BE2C (cell line): Measurements from ENCODE around the gene NR5A2.

ENCODE experiments used
- DNase-seq: peaks from one replicate; pipeline ENCODE4 v3.0.0-alpha.2; 2020
- H3K27me3 ChIP-seq: fragments of 250-450 bp; sonication (Bioruptor Pico); 2 replicates; pipeline ENCODE4 v1.5.1; 2020; ENCODE audit warnings: mild to moderate bottlenecking
- H3K36me3 ChIP-seq: fragments of 250-450 bp; sonication (Bioruptor Pico); 2 replicates; pipeline ENCODE4 v1.5.1; 2020; ENCODE audit warnings: mild to moderate bottlenecking
- H3K4me1 ChIP-seq: fragments of 250-450 bp; sonication (Bioruptor Pico); 2 replicates; pipeline ENCODE4 v1.5.1; 2020
- H3K4me3 ChIP-seq: 2 replicates; pipeline ENCODE4 v1.5.1; 2011; ENCODE audit warnings: low read depth, low read length
- H3K9me3 ChIP-seq: fragments of 250-450 bp; sonication (Bioruptor Pico); 2 replicates; pipeline ENCODE4 v1.5.1; 2020
- TF ChIP-seq, protein P1 (sequence below): IDR thresholded peaks from 2 replicates; pipeline ENCODE4 v1.5.1; 2012; ENCODE audit warnings: mild to moderate bottlenecking, low read depth, low read length

Gene NR5A2

DNA sequence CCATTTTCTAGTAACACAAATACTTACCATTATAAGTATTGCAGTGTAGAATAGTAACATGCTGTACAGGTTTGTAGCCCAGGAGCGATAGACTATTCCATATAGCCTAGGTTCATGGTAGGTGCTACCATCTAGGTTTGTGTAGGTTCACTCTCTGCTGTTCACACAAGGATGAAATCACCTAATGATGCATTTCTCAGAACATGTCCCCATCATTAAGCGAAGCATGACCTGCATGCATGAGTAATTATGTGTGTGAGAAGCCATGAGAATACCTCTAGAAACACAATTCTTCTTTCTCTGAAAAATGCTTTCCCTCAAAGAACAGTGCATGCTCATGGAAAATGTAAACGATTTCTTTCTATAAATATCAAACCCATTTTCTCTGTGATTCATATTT is 69.3 kb downstream of the NR5A2 start:
- no peak for DNase-seq
- H3K9me3 ChIP-seq, result no peaks in the 10 kb centered on the region
- peaks cover 6% of the 10 kb centered on the region; the same call in 1 of the 2 replicates for H3K27me3 ChIP-seq
- no peaks in the 10 kb centered on the region for H3K36me3 ChIP-seq
- H3K4me1 ChIP-seq, result no peaks in the 10 kb centered on the region
- TF ChIP-seq, protein P1, sequence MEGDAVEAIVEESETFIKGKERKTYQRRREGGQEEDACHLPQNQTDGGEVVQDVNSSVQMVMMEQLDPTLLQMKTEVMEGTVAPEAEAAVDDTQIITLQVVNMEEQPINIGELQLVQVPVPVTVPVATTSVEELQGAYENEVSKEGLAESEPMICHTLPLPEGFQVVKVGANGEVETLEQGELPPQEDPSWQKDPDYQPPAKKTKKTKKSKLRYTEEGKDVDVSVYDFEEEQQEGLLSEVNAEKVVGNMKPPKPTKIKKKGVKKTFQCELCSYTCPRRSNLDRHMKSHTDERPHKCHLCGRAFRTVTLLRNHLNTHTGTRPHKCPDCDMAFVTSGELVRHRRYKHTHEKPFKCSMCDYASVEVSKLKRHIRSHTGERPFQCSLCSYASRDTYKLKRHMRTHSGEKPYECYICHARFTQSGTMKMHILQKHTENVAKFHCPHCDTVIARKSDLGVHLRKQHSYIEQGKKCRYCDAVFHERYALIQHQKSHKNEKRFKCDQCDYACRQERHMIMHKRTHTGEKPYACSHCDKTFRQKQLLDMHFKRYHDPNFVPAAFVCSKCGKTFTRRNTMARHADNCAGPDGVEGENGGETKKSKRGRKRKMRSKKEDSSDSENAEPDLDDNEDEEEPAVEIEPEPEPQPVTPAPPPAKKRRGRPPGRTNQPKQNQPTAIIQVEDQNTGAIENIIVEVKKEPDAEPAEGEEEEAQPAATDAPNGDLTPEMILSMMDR, result no peak
- no peak overlapping the region for H3K4me3 ChIP-seq

- no peak overlapping the region for H3K4me3 ChIP-seq
- peaks cover 5% of the 10 kb centered on the region; the same call in 1 of the 2 replicates for H3K27me3 ChIP-seq
- DNase-seq, result no peak
- no peaks in the 10 kb centered on the region for H3K4me1 ChIP-seq
- no peaks in the 10 kb centered on the region for H3K9me3 ChIP-seq
- no peaks in the 10 kb centered on the region for H3K36me3 ChIP-seq
- TF ChIP-seq, protein P1, result no peak
Measured at GRCh38 chr1:200099040-200099439, 71.5 kb downstream of the NR5A2 start.

DNA sequence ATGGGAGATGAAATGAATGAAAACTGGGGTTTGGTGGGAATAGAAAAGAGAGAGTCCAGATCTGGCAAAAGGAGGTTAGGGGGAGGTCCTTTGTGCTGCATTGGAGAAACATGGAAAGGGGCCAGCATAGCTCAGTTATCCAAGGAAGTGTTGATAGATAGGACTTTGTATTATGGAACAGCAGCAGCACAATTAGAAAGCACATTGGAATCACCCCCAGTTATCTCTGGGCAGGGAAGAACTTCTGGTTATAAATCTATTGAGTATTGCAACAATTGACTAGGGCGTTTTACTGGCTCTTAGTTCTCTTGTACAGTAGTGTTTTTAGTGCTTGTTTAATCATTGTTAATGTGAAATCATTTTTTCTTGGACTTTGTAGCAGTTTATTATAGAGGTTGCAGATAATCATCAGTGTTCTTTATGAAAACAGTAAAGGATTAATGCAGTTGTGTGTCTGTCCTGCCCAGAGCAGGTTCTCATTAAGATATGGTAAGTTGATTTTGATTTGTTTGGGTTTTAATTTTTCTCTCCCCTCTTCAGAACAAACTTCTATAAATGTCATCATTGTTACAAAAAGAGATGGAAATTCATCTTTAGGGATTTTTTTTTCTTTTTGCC is 76.6 kb downstream of the NR5A2 start:
- TF ChIP-seq, protein P1, result no peak
- Histone ChIP-seq H3K9me3 (no peaks in the 10 kb centered on the region), H3K27me3 (peaks cover 30% of the 10 kb centered on the region), H3K36me3 (no peaks in the 10 kb centered on the region), H3K4me3 (no peak overlapping the region), H3K4me1 (no peaks in the 10 kb centered on the region)
- no peak for DNase-seq

- TF ChIP-seq, protein P1, result no peak
- Histone ChIP-seq H3K4me3 (no peak overlapping the region), H3K9me3 (no peaks in the 10 kb centered on the region), H3K36me3 (no peaks in the 10 kb centered on the region), H3K4me1 (no peaks in the 10 kb centered on the region), H3K27me3 (peaks cover 58% of the 10 kb centered on the region)
- DNase-seq, result no peak
Measured at GRCh38 chr1:200107004-200107470, 79.5 kb downstream of the NR5A2 start.

GRCh38 chr1:200108659-200109058 is 81.1 kb downstream of the NR5A2 start:
- H3K36me3 ChIP-seq, result no peaks in the 10 kb centered on the region
- H3K27me3 ChIP-seq, result peaks cover 73% of the 10 kb centered on the region
- H3K9me3 ChIP-seq, result no peaks in the 10 kb centered on the region
- no peak overlapping the region for H3K4me3 ChIP-seq
- TF ChIP-seq, protein P1, result no peak
- no peaks in the 10 kb centered on the region for H3K4me1 ChIP-seq
- no peak for DNase-seq

DNA sequence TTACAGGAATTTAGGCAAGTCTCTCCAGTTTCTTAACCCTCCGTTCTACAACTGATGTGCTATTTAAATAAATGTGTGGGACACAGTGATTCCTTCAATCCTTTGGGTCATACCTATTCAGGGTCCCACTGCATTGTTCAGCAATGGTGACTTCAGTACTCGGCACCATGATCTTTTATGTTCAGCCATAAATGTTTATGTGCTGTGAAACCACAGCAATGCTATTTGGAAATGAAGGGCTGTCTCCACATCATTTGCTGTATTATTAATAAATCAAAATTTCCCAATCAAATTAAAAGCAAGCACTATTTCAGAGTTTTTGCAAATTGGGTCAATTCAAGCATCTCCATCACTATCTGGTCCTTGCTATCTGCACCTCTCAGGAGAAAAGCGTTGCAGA is 84.8 kb downstream of the NR5A2 start:
- no peaks in the 10 kb centered on the region for H3K36me3 ChIP-seq

More for the DNA sequence above, 84.8 kb downstream of the NR5A2 start:
- TF ChIP-seq, protein P1, result no peak
- Histone ChIP-seq H3K9me3 (no peaks in the 10 kb centered on the region), H3K4me3 (no peak overlapping the region), H3K27me3 (peaks cover 83% of the 10 kb centered on the region), H3K4me1 (no peaks in the 10 kb centered on the region)
- DNase-seq, result no peak
